ENCODE measurements around the gene MAP4K3. TPM values are rescaled to one million over a fixed set of nuclear protein-coding genes. Genes with fewer than 3 reads are reported as not detected.

MAP4K3 gene
- total RNA-seq, 1 experiment from 2014 or later, result 21.4 TPM

- Histone ChIP-seq H3K9me3 (ENCODE audit: control insufficient read depth in 1 of 2, insufficient read depth in 1 of 2, low read depth in 1 of 2, low read length in 2 of 2) (no peaks in the 10 kb centered on the region), H3K9ac (ENCODE audit: low read length) (no peak overlapping the region), H3K4me1 (ENCODE audit: control insufficient read depth in 1 of 2, insufficient read depth in 2 of 2, low read length in 2 of 2) (peaks cover 7 to 14% of the 10 kb centered on the region in 2 experiments), H3K27me3 (ENCODE audit: insufficient read depth, low read length) (no peaks in the 10 kb centered on the region), H2AFZ (ENCODE audit: low read depth, low read length, poor library complexity, severe bottlenecking) (no peak overlapping the region), H3K36me3 (ENCODE audit: control insufficient read depth in 1 of 2, insufficient read depth in 2 of 2, low read length in 2 of 2) (no peaks in the 10 kb centered on the region; a peak in 1 of 4 replicates), H3K79me2 (ENCODE audit: insufficient read depth, low read length) (peaks cover 99% of the 10 kb centered on the region), H4K20me1 (ENCODE audit: insufficient read depth) (peaks cover 4% of the 10 kb centered on the region; the same call in 1 of the 2 replicates), H3K4me3 (replicated peaks in 1 of 2; ENCODE audit: low read depth in 1 of 2, low read length in 2 of 2) (no peak overlapping the region), H3K9me2 (ENCODE audit: insufficient read depth) (no peaks in the 10 kb centered on the region), H3K27ac (ENCODE audit: low read depth, low read length) (no peak overlapping the region), H3K4me2 (ENCODE audit: low read length) (no peak overlapping the region)
- RAD21 ChIA-PET (ENCODE audit: low non-redundant PET in 1 of 2, low total read pairs in 2 of 2, uncharacterized antibody in 2 of 2, unreplicated experiment in 2 of 2), result no interaction called here
- intact Hi-C loops (cut with micrococcal nuclease), result no loop called here
- CTCF ChIA-PET, result interaction anchor here (1.1 kb wide), 1 partner anchor 52 kb away, joined by 3 read pairs; no protein-coding TSS in a partner anchor
- ATAC-seq (no peak), DNase-seq (ENCODE audit: low read depth, low spot score) (no peak)
- BruUV-seq (replicated peaks), result no TSS peak
- no peak for TF ChIP-seq SIN3A (IDR thresholded peaks at IDR 0.05; ENCODE audit: low read depth)
- TF ChIP-seq CBX3 (IDR thresholded peaks at IDR 0.05; ENCODE audit: low read depth), result no peak
- TF ChIP-seq CTCF (IDR thresholded peaks at IDR 0.05 in 2 of 3, conservative IDR thresholded peaks at IDR 0.05 in 1 of 3; ENCODE audit: borderline replicate concordance in 1 of 3, insufficient read depth in 1 of 3, low read depth in 2 of 3, low read length in 2 of 3), result no peak
- no peak for TF ChIP-seq POLR2AphosphoS5 (IDR thresholded peaks at IDR 0.05; ENCODE audit: low read depth, low read length)
- no peak for TF ChIP-seq POLR2A (IDR thresholded peaks at IDR 0.05; ENCODE audit: borderline replicate concordance, extremely low read depth, insufficient read depth, insufficient read length)
- TF ChIP-seq TCF7L2 (IDR thresholded peaks at IDR 0.05; ENCODE audit: borderline replicate concordance, extremely low read depth, insufficient read depth, insufficient read length), result no peak
- no peak for TF ChIP-seq RAD21 (IDR thresholded peaks at IDR 0.05; ENCODE audit: low read depth)
- TF ChIP-seq ZFX (IDR thresholded peaks at IDR 0.05), result no peak
- TF ChIP-seq EGR1 (IDR thresholded peaks at IDR 0.05; ENCODE audit: low read depth), result no peak
- TF ChIP-seq EZH2 (IDR thresholded peaks at IDR 0.05), result no peak
- TF ChIP-seq SRF (IDR thresholded peaks at IDR 0.05; ENCODE audit: low read depth), result no peak
- no peak for TF ChIP-seq MAX (IDR thresholded peaks at IDR 0.05)
- TF ChIP-seq ATF3 (IDR thresholded peaks at IDR 0.05), result no peak
- TF ChIP-seq ZNF274 (IDR thresholded peaks at IDR 0.05; ENCODE audit: low read depth, low read length), result no peak
- no peak for TF ChIP-seq FOSL1 (IDR thresholded peaks at IDR 0.05; ENCODE audit: low read depth)
- no peak for TF ChIP-seq EZH2phosphoT487 (IDR thresholded peaks at IDR 0.05; ENCODE audit: borderline replicate concordance)
- no peak for TF ChIP-seq JUND (IDR thresholded peaks at IDR 0.05)
- TF ChIP-seq CEBPB (IDR thresholded peaks at IDR 0.05; ENCODE audit: low read depth), result no peak
- TF ChIP-seq SP1 (IDR thresholded peaks at IDR 0.05; ENCODE audit: low read depth), result no peak
- TF ChIP-seq ELF1 (IDR thresholded peaks at IDR 0.05; ENCODE audit: borderline replicate concordance, low read depth), result no peak
- POLR2A ChIA-PET, result no interaction called here
Measured at GRCh38 chr2:39431592-39432316, 5.3 kb downstream of the MAP4K3 start.
